H9 (cell line): ENCODE data around the gene MLST8. TPM values are rescaled to one million over a fixed set of nuclear protein-coding genes. Genes with fewer than 3 reads are reported as not detected.
A peak's percentile ranks its signal among the peaks of the same experiment; 100 is the strongest.

ENCODE experiments used
- DNase-seq: peaks from one replicate; pipeline ENCODE4 v3.0.0-alpha.2; 2017
- H2AFZ ChIP-seq: one replicate; pipeline ENCODE4 v1.6.1; 2013; ENCODE audit warnings: mild to moderate bottlenecking, low read length, control low read depth, moderate library complexity
- H2AK5ac ChIP-seq: 2 replicates; pipeline ENCODE4 v1.6.1; 2013; ENCODE audit warnings: low read length, control low read depth, mixed read lengths; ENCODE audit not compliant: insufficient read length
- H2BK120ac ChIP-seq: one replicate; pipeline ENCODE4 v1.6.1; 2013; ENCODE audit warnings: low read depth, mild to moderate bottlenecking, low read length, control low read depth, inconsistent platforms; ENCODE audit not compliant: poor library complexity, severe bottlenecking
- H2BK12ac ChIP-seq: 2 replicates; pipeline ENCODE4 v1.6.1; 2013; ENCODE audit warnings: low read length, control low read depth, mixed read lengths, low read depth; ENCODE audit not compliant: insufficient read length
- H2BK15ac ChIP-seq: 2 replicates; pipeline ENCODE4 v1.6.1; 2013; ENCODE audit warnings: low read depth, low read length, control low read depth
- H2BK20ac ChIP-seq: one replicate; pipeline ENCODE4 v1.6.1; 2013; ENCODE audit warnings: low read depth, mild to moderate bottlenecking, low read length, control low read depth, inconsistent platforms; ENCODE audit not compliant: poor library complexity, severe bottlenecking
- H2BK5ac ChIP-seq: 2 replicates; pipeline ENCODE4 v1.6.1; 2013; ENCODE audit warnings: low read length, control low read depth, mixed read lengths; ENCODE audit not compliant: insufficient read length
- H3K14ac ChIP-seq: 2 replicates; pipeline ENCODE4 v1.6.1; 2013; ENCODE audit warnings: low read length, control low read depth; ENCODE audit not compliant: insufficient read depth
- H3K18ac ChIP-seq: 2 replicates; pipeline ENCODE4 v1.6.1; 2013; ENCODE audit warnings: low read depth, mild to moderate bottlenecking, mixed read lengths, low read length, control low read depth; ENCODE audit not compliant: insufficient read length
- H3K23ac ChIP-seq: 2 replicates; pipeline ENCODE4 v1.6.1; 2013; ENCODE audit warnings: low read length, control low read depth, mixed read lengths, low read depth; ENCODE audit not compliant: insufficient read length
- H3K23me2 ChIP-seq: 2 replicates; pipeline ENCODE4 v1.6.1; 2013; ENCODE audit warnings: low read depth, mild to moderate bottlenecking, mixed read lengths, low read length, control low read depth; ENCODE audit not compliant: insufficient read length, poor library complexity, severe bottlenecking
- H3K27ac ChIP-seq: 2 replicates; pipeline ENCODE4 v1.5.1; 2013; ENCODE audit warnings: low read length, control low read depth, mixed read lengths, low read depth; ENCODE audit not compliant: insufficient read length
- H3K27me3 ChIP-seq: 2 replicates; pipeline ENCODE4 v1.6.1; 2013; ENCODE audit warnings: low read length, control low read depth, inconsistent platforms; ENCODE audit not compliant: insufficient read depth
- H3K4ac ChIP-seq: 2 replicates; pipeline ENCODE4 v1.6.1; 2013; ENCODE audit warnings: low read depth, mild to moderate bottlenecking, control low read depth, inconsistent platforms, low read length, moderate library complexity
- H3K4me1 ChIP-seq: 2 replicates; pipeline ENCODE4 v1.6.1; 2013; ENCODE audit warnings: low read length, control low read depth, inconsistent platforms; ENCODE audit not compliant: insufficient read depth
- H3K4me2 ChIP-seq: 2 replicates; pipeline ENCODE4 v1.6.1; 2013; ENCODE audit warnings: low read length, control low read depth, mixed read lengths; ENCODE audit not compliant: insufficient read length, insufficient read depth
- H3K56ac ChIP-seq: 2 replicates; pipeline ENCODE4 v1.6.1; 2013; ENCODE audit warnings: low read depth, mild to moderate bottlenecking, mixed read lengths, low read length, control low read depth; ENCODE audit not compliant: insufficient read length
- H3K79me1 ChIP-seq: 2 replicates; pipeline ENCODE4 v1.6.1; 2013; ENCODE audit warnings: low read depth, mild to moderate bottlenecking, moderate library complexity, low read length, control low read depth, inconsistent platforms; ENCODE audit not compliant: insufficient read depth, poor library complexity, severe bottlenecking
- H3K79me2 ChIP-seq: 2 replicates; pipeline ENCODE4 v1.6.1; 2013; ENCODE audit warnings: low read length, control low read depth, inconsistent platforms; ENCODE audit not compliant: insufficient read depth
- H3K9ac ChIP-seq: 2 replicates; pipeline ENCODE4 v1.6.1; 2013; ENCODE audit warnings: low read length, control low read depth, mixed read lengths; ENCODE audit not compliant: insufficient read length; ENCODE audit errors: extremely low read depth
- H3K9me3 ChIP-seq: one replicate; pipeline ENCODE4 v1.6.1; 2013; ENCODE audit warnings: low read depth, low read length, inconsistent platforms; ENCODE audit not compliant: control insufficient read depth
- H3T11ph ChIP-seq: one replicate; pipeline ENCODE4 v1.6.1; 2013; ENCODE audit warnings: mild to moderate bottlenecking, low read length, control low read depth, inconsistent platforms
- H4K20me1 ChIP-seq: one replicate; pipeline ENCODE4 v1.6.1; 2013; ENCODE audit not compliant: control insufficient read depth, insufficient read length, insufficient read depth
- H4K5ac ChIP-seq: 2 replicates; pipeline ENCODE4 v1.6.1; 2013; ENCODE audit warnings: low read depth, mild to moderate bottlenecking, mixed read lengths, low read length, control low read depth; ENCODE audit not compliant: insufficient read length
- H4K8ac ChIP-seq: replicated peaks from 2 replicates; pipeline ENCODE4 v1.6.1; 2013; ENCODE audit warnings: low read length, control low read depth, mixed read lengths, low read depth; ENCODE audit not compliant: insufficient read length
- H4K91ac ChIP-seq: 2 replicates; pipeline ENCODE4 v1.6.1; 2013; ENCODE audit warnings: low read depth, mild to moderate bottlenecking, moderate library complexity, mixed read lengths, low read length, control low read depth; ENCODE audit not compliant: insufficient read length
- H3K27ac Mint-ChIP-seq, 3 experiments: 2 replicates in 2 of 3; 3 replicates in 1 of 3; pipeline ENCODE4 v1.8.0; 2020 to 2021; ENCODE audit warnings: mixed read lengths in 3 of 3, mild to moderate bottlenecking in 1 of 3, moderate library complexity in 1 of 3
- H3K27me3 Mint-ChIP-seq: 2 replicates; pipeline ENCODE4 v1.8.0; 2021; ENCODE audit warnings: low read depth, mild to moderate bottlenecking, moderate library complexity, mixed read lengths
- H3K36me3 Mint-ChIP-seq, 3 experiments: 2 replicates in 2 of 3; 3 replicates in 1 of 3; pipeline ENCODE4 v1.8.0; 2020 to 2021; ENCODE audit warnings: low read depth in 3 of 3, mixed read lengths in 3 of 3; ENCODE audit not compliant: insufficient read depth in 1 of 3
- H3K4me1 Mint-ChIP-seq, 2 experiments: 2 replicates each; pipeline ENCODE4 v1.8.0; 2020; ENCODE audit warnings: mixed read lengths in 2 of 2
- H3K4me3 Mint-ChIP-seq, 2 experiments: 2 replicates in 1 of 2; 3 replicates in 1 of 2; pipeline ENCODE4 v1.8.0; 2020 to 2021; ENCODE audit warnings: mild to moderate bottlenecking in 2 of 2, mixed read lengths in 2 of 2, moderate library complexity in 1 of 2
- H3K9me3 Mint-ChIP-seq, 2 experiments: 2 replicates in 1 of 2; 3 replicates in 1 of 2; pipeline ENCODE4 v1.8.0; 2020; ENCODE audit warnings: mild to moderate bottlenecking in 2 of 2, mixed read lengths in 2 of 2, moderate library complexity in 1 of 2
- CTCF ChIP-seq: fragments of 200-600 bp; sonication (generic); conservative IDR thresholded peaks from 3 replicates; pipeline ENCODE4 v1.8.0; 2021; ENCODE audit warnings: antibody characterized with exemption, mild to moderate bottlenecking
- WGBS: extraction: QIAGEN DNeasy Blood & Tissue Kit; methylation state at CpG from one replicate; pipeline ENCODE4 v1.1.7; 2013; ENCODE audit warnings: missing lambda C conversion rate, low lambda C conversion rate, mixed read lengths; ENCODE audit not compliant: insufficient read length; ENCODE audit errors: extremely low coverage; 5-methylcytosine and 5-hydroxymethylcytosine counted together
- total RNA-seq: library from RNA; stranded (reverse); gene quantifications from 2 replicates; pipeline ENCODE4 v1.2.1, GENCODE V29; 2021

MLST8 gene
- total RNA-seq, 1 experiment from 2014 or later = 74.5 TPM

- no peaks in the 10 kb centered on the region for H4K20me1 ChIP-seq
- Mint-ChIP-seq H3K9me3 (no peaks in the 10 kb centered on the region), H3K4me3 (peak overlapping the region in 1 of 2 experiments; percentile 29; a peak in 1 of 5 replicates)
These were observed 25.1 kb downstream of the MLST8 start for GRCh38 chr16:2230376-2230775.

More at GRCh38 chr16:2230376-2230775, 25.1 kb downstream of the MLST8 start:
- Histone ChIP-seq H3K27ac (no peak overlapping the region), H3K9ac (no peak overlapping the region), H3K4me2 (no peak overlapping the region), H3K27me3 (no peaks in the 10 kb centered on the region), H4K5ac (no peak overlapping the region), H2BK15ac (no peak overlapping the region), H2BK5ac (no peak overlapping the region), H2BK120ac (no peak overlapping the region), H4K91ac (no peak overlapping the region), H3K18ac (no peak overlapping the region), H3K56ac (no peak overlapping the region), H4K8ac (no peak overlapping the region), H3K79me1 (no peaks in the 10 kb centered on the region), H3K4ac (no peak overlapping the region), H3K4me1 (no peaks in the 10 kb centered on the region), H2BK20ac (no peak overlapping the region), H3K79me2 (peaks cover 3% of the 10 kb centered on the region; the same call in 1 of the 2 replicates), H3K14ac (no peak overlapping the region), H2AFZ (no peak overlapping the region), H2AK5ac (no peak overlapping the region), H3T11ph (no peak overlapping the region), H3K9me3 (no peaks in the 10 kb centered on the region), H3K23ac (no peak overlapping the region), H2BK12ac (no peak overlapping the region), H3K23me2 (no peaks in the 10 kb centered on the region)
- no peak for TF ChIP-seq CTCF
- Mint-ChIP-seq H3K4me1 (no peaks in the 10 kb centered on the region; a peak in 1 of 4 replicates), H3K27ac (peak overlapping the region in 1 of 3 experiments; percentile 64; a peak in 1 of 7 replicates), H3K27me3 (no peaks in the 10 kb centered on the region; the same call in 1 of the 2 replicates), H3K36me3 (peaks cover 2 to 30% (median 16%) of the 10 kb centered on the region in 3 experiments; a peak in 6 of 7 replicates)
- DNase-seq = no peak
- WGBS = no CpG with 5 or more reads among the region's 13 CpGs
